Thyroid gland (tissue), 4 donors: ENCODE data around the gene IL4R. TPM values are rescaled to one million over a fixed set of nuclear protein-coding genes. Genes with fewer than 3 reads are reported as not detected.

Experiments used
- DNase-seq, 2 donors: peaks; one replicate each; pipeline ENCODE4 v3.0.0-alpha.2; 2019
- H3K27ac ChIP-seq, 3 donors: fragments of 200-600 bp; sonication (generic); 1 replicate in 2 of 3; 2 replicates in 1 of 3; pipeline ENCODE4 v1.5.1; 2016 to 2019; ENCODE audit warnings: mild to moderate bottlenecking in 1 of 3, moderate library complexity in 1 of 3
- H3K27me3 ChIP-seq: fragments of 200-600 bp; sonication (generic); one replicate; pipeline ENCODE4 v1.5.1; 2019
- H3K36me3 ChIP-seq, 2 donors: fragments of 200-600 bp; sonication (generic); one replicate each; pipeline ENCODE4 v1.5.1; 2016 to 2019
- H3K4me1 ChIP-seq, 2 donors: fragments of 200-600 bp; sonication (generic); one replicate each; pipeline ENCODE4 v1.5.1; 2017 to 2019
- H3K4me3 ChIP-seq, 3 donors: fragments of 200-600 bp; sonication (generic); replicated peaks in 1 of 3; 1 replicate in 2 of 3; 2 replicates in 1 of 3; pipeline ENCODE4 v1.5.1; 2016; ENCODE audit warnings: mild to moderate bottlenecking in 1 of 3
- H3K9me3 ChIP-seq: fragments of 200-600 bp; sonication (generic); one replicate; pipeline ENCODE4 v1.5.1; 2017
- POLR2A ChIP-seq, 2 donors: fragments of 450-650 bp; IDR thresholded peaks; one replicate each; pipeline ENCODE4 v1.6.1; 2017; ENCODE audit warnings: antibody characterized with exemption in 2 of 2, mild to moderate bottlenecking in 2 of 2, moderate library complexity in 1 of 2
- WGBS, 2 donors: methylation state at CpG; one replicate each; pipeline ENCODE4 v1.1.5; 2017; 5-methylcytosine and 5-hydroxymethylcytosine counted together
- intact Hi-C: fragments of 100-400 bp; cut with DNase I; formaldehyde crosslinking; loops from one replicate; pipeline ENCODE4 v1.15.1; 2023
- total RNA-seq, 4 donors: library from RNA; depleted of rRNA; stranded (reverse); fragments of >200 nt; gene quantifications; one replicate each; pipeline ENCODE4 v1.2.3, GENCODE V29; 2016
- TF ChIP-seq, protein P1 (sequence below), 6 experiments: fragments of 200-600 bp in 3 of 6; fragments of 450-650 bp in 3 of 6; sonication (generic) in 3 of 6; IDR thresholded peaks; one replicate each; pipeline ENCODE4 v1.5.1; 2016 to 2019; ENCODE audit warnings: antibody characterized with exemption in 6 of 6, mild to moderate bottlenecking in 2 of 6, inconsistent platforms in 1 of 6, moderate library complexity in 1 of 6

Gene IL4R
- total RNA-seq, 4 donors from 2014 or later = 18.5 to 42.5 (median 21.7) TPM

GRCh38 chr16:27314161-27314723 is 468 bp downstream of the IL4R start:
- 2 to 6% methylated on average over 18 to 38 of the region's 39 CpGs for WGBS, 2 donors
- DNase-seq = peak; percentile 41 to 43
- no peaks in the 10 kb centered on the region for H3K36me3 ChIP-seq
- peak overlapping the region; percentile 66 to 87 (median 69) for H3K4me3 ChIP-seq
- TF ChIP-seq, protein P1, sequence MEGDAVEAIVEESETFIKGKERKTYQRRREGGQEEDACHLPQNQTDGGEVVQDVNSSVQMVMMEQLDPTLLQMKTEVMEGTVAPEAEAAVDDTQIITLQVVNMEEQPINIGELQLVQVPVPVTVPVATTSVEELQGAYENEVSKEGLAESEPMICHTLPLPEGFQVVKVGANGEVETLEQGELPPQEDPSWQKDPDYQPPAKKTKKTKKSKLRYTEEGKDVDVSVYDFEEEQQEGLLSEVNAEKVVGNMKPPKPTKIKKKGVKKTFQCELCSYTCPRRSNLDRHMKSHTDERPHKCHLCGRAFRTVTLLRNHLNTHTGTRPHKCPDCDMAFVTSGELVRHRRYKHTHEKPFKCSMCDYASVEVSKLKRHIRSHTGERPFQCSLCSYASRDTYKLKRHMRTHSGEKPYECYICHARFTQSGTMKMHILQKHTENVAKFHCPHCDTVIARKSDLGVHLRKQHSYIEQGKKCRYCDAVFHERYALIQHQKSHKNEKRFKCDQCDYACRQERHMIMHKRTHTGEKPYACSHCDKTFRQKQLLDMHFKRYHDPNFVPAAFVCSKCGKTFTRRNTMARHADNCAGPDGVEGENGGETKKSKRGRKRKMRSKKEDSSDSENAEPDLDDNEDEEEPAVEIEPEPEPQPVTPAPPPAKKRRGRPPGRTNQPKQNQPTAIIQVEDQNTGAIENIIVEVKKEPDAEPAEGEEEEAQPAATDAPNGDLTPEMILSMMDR (IDR thresholded peaks at IDR 0.05) = no peak
- no peak for TF ChIP-seq POLR2A (IDR thresholded peaks at IDR 0.05)
- H3K27ac ChIP-seq = peak overlapping the region; percentile 83 to 93 (median 92)
- no peaks in the 10 kb centered on the region for H3K9me3 ChIP-seq
- peaks cover 5 to 40% of the 10 kb centered on the region in 2 donors for H3K4me1 ChIP-seq
- H3K27me3 ChIP-seq = no peaks in the 10 kb centered on the region
- intact Hi-C loops = no loop called here

DNA sequence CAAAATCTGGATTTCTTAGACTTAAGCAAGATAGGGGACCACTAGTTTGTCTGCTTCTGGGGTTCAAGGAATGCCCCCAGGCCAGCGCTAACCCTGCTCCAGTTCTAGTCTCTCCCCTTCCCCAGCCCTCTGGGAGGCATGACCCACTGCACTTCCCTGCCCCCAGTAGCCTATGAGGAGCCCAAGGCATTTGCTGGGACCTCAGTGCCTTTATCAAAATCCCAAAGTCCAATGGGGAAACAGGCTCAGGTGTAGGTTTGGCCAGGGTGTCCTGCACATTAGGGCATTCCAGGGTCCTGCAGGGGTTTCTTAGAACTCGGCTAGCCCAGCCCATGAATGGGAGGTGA is 1.2 kb downstream of the IL4R start:
- intact Hi-C loops = no loop called here
- no peaks in the 10 kb centered on the region for H3K36me3 ChIP-seq
- no peaks in the 10 kb centered on the region for H3K9me3 ChIP-seq
- H3K4me1 ChIP-seq = peaks cover 5 to 41% of the 10 kb centered on the region in 2 donors
- peak overlapping the region in 1 of 3 donors; percentile 15 for H3K4me3 ChIP-seq
- no peak for TF ChIP-seq POLR2A (IDR thresholded peaks at IDR 0.05)
- TF ChIP-seq, protein P1 (IDR thresholded peaks at IDR 0.05) = no peak
- H3K27me3 ChIP-seq = no peaks in the 10 kb centered on the region
- peak overlapping the region; percentile 83 to 93 (median 92) for H3K27ac ChIP-seq
- WGBS, 2 donors = 79 to 100% methylated on average over 1 to 2 of the region's 2 CpGs
- DNase-seq = no peak

DNA sequence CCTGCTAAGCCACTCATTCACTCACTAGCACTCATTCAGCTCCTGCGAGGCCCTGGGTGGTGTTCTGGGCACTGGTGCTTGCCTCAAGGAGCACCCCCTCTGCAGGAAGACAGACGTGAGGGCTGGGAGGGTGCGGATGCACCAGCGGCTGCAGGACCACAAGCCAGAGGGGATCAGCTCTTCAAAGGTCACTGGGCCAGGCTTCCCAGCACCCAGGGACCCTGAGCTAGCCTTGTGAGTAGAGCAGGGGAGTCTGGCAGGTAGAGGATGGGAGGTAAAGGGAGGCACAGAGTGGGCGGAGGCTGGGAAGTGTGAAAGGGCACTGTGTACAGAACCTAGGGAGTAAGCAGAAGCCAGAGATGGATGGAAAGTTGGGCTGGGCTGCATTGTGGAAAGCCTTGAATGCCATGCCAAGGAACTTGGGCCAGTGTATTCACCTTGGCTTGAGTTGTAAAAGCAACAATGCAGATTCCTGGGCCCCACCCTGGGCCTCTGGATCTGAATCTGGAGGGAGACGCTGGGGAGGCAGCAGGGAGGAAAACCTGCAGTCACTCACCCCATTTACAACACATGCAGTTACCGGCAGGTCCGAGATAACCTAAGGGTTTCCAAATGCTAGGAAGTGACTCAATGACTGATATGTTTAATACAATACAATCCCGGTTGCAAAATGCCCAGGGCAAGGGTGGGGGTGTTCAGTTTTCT is 1.7 kb downstream of the IL4R start:
- no peaks in the 10 kb centered on the region for H3K36me3 ChIP-seq
- no peaks in the 10 kb centered on the region for H3K9me3 ChIP-seq
- H3K27me3 ChIP-seq = no peaks in the 10 kb centered on the region
- TF ChIP-seq POLR2A (IDR thresholded peaks at IDR 0.05) = no peak
- TF ChIP-seq, protein P1 (IDR thresholded peaks at IDR 0.05) = no peak
- DNase-seq = peak in 1 of 2 donors; percentile 21
- peak overlapping the region in 2 of 3 donors; percentile 92 to 93 for H3K27ac ChIP-seq
- intact Hi-C loops = no loop called here
- WGBS, 2 donors = 58 to 73% methylated on average over 9 of the region's 9 CpGs
- H3K4me3 ChIP-seq = peak overlapping the region in 1 of 3 donors; percentile 15
- H3K4me1 ChIP-seq = peaks cover 5 to 46% of the 10 kb centered on the region in 2 donors

GRCh38 chr16:27316038-27316680 is 2.4 kb downstream of the IL4R start:
- H3K4me1 ChIP-seq = peaks cover 5 to 53% of the 10 kb centered on the region in 2 donors
- no peaks in the 10 kb centered on the region for H3K36me3 ChIP-seq
- no peaks in the 10 kb centered on the region for H3K27me3 ChIP-seq
- 69 to 70% methylated on average over 8 of the region's 8 CpGs for WGBS, 2 donors
- TF ChIP-seq, protein P1 (IDR thresholded peaks at IDR 0.05) = no peak
- no peak for TF ChIP-seq POLR2A (IDR thresholded peaks at IDR 0.05)
- DNase-seq = no peak
- H3K27ac ChIP-seq = peak overlapping the region in 2 of 3 donors; percentile 40 to 92
- intact Hi-C loops = no loop called here
- no peak overlapping the region for H3K4me3 ChIP-seq
- no peaks in the 10 kb centered on the region for H3K9me3 ChIP-seq

DNA sequence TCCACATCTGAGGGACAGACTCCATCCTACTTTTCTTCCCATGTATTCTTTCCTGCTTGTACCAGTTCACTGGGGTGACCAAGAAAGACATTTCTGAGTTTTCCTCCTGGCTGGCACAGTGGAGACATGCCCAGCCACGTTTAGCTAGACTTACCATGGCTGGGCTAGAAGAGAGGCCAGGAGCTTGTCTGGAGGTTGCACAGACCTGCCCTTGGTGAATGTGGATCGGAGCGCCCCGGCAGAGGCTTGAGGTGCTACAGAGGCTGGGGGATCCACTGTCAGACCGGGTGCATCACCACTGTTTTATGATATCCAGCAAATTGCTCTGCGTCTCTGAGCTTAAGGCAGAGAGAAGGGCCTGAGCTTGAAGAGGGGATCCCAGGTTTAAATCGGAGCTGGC is 3.5 kb downstream of the IL4R start:
- DNase-seq = no peak
- peak overlapping the region in 1 of 3 donors; percentile 92 for H3K27ac ChIP-seq
- intact Hi-C loops = no loop called here
- no peaks in the 10 kb centered on the region for H3K27me3 ChIP-seq
- TF ChIP-seq POLR2A (IDR thresholded peaks at IDR 0.05) = no peak
- TF ChIP-seq, protein P1 (IDR thresholded peaks at IDR 0.05) = no peak
- no peak overlapping the region for H3K4me3 ChIP-seq
- WGBS, 2 donors = 67 to 80% methylated on average over 7 of the region's 7 CpGs
- H3K36me3 ChIP-seq = no peaks in the 10 kb centered on the region
- H3K4me1 ChIP-seq = peaks cover 11 to 57% of the 10 kb centered on the region in 2 donors
- H3K9me3 ChIP-seq = no peaks in the 10 kb centered on the region
